Loucy (cell line): ENCODE measurements around the gene TRERF1.

Source experiments
- H2AFZ ChIP-seq: fragments of 200-600 bp; sonication (generic); 2 replicates; pipeline ENCODE4 v1.6.0; 2016; ENCODE audit warnings: antibody characterized with exemption, mild to moderate bottlenecking, low read length, moderate library complexity
- H3F3A ChIP-seq: fragments of 200-600 bp; 2 replicates; pipeline ENCODE4 v1.6.0; 2016; ENCODE audit warnings: antibody characterized with exemption, low read depth, mild to moderate bottlenecking
- H3K27me3 ChIP-seq: fragments of 200-600 bp; sonication (generic); 2 replicates; pipeline ENCODE4 v1.6.1; 2014; ENCODE audit warnings: low read length, mild to moderate bottlenecking; ENCODE audit not compliant: insufficient read depth, poor library complexity, severe bottlenecking
- H3K36me3 ChIP-seq: fragments of 200-600 bp; sonication (generic); 2 replicates; pipeline ENCODE4 v1.6.1; 2016; ENCODE audit warnings: low read length; ENCODE audit not compliant: insufficient read depth
- H3K4me1 ChIP-seq: fragments of 200-600 bp; sonication (generic); 2 replicates; pipeline ENCODE4 v1.5.1; 2014; ENCODE audit warnings: low read length, mild to moderate bottlenecking; ENCODE audit not compliant: insufficient read depth, poor library complexity, severe bottlenecking
- H3K4me2 ChIP-seq: fragments of 200-600 bp; sonication (generic); 2 replicates; pipeline ENCODE4 v1.6.0; 2014; ENCODE audit warnings: antibody characterized with exemption, low read length, low read depth, mild to moderate bottlenecking; ENCODE audit not compliant: poor library complexity, severe bottlenecking
- H3K4me3 ChIP-seq: fragments of 200-600 bp; sonication (generic); 2 replicates; pipeline ENCODE4 v1.5.1; 2014; ENCODE audit warnings: low read length, mild to moderate bottlenecking, mixed read lengths; ENCODE audit not compliant: poor library complexity, severe bottlenecking
- H3K79me2 ChIP-seq: fragments of 200-600 bp; sonication (generic); 2 replicates; pipeline ENCODE4 v1.6.1; 2014; ENCODE audit warnings: low read length; ENCODE audit not compliant: insufficient read depth
- H3K9ac ChIP-seq: fragments of 200-600 bp; sonication (generic); 2 replicates; pipeline ENCODE4 v1.6.0; 2014; ENCODE audit warnings: mild to moderate bottlenecking, low read depth, low read length, moderate library complexity; ENCODE audit not compliant: poor library complexity, severe bottlenecking
- H3K9me2 ChIP-seq: fragments of 200-600 bp; sonication (generic); replicated peaks from 2 replicates; pipeline ENCODE4 v1.6.1; 2016; ENCODE audit warnings: low read depth, low read length, mixed read lengths
- H3K9me3 ChIP-seq: fragments of 200-600 bp; sonication (generic); 2 replicates; pipeline ENCODE4 v1.6.1; 2014; ENCODE audit warnings: mild to moderate bottlenecking, antibody characterized with exemption, low read length, low read depth; ENCODE audit not compliant: insufficient read depth
- H4K20me1 ChIP-seq: fragments of 200-600 bp; sonication (generic); 2 replicates; pipeline ENCODE4 v1.6.0; 2014; ENCODE audit warnings: antibody characterized with exemption, low read length, mild to moderate bottlenecking; ENCODE audit not compliant: insufficient read depth, poor library complexity, severe bottlenecking
- EZH2phosphoT487 ChIP-seq: fragments of 200-600 bp; IDR thresholded peaks from 2 replicates; pipeline ENCODE4 v1.6.1; 2018; ENCODE audit warnings: antibody characterized with exemption, mild to moderate bottlenecking, moderate library complexity, borderline replicate concordance
- TF ChIP-seq, protein P1 (sequence below): fragments of 200-600 bp; sonication (generic); conservative IDR thresholded peaks from 2 replicates; pipeline ENCODE4 v1.5.1; 2014; ENCODE audit warnings: mild to moderate bottlenecking, antibody characterized with exemption, low read length

Gene TRERF1

DNA sequence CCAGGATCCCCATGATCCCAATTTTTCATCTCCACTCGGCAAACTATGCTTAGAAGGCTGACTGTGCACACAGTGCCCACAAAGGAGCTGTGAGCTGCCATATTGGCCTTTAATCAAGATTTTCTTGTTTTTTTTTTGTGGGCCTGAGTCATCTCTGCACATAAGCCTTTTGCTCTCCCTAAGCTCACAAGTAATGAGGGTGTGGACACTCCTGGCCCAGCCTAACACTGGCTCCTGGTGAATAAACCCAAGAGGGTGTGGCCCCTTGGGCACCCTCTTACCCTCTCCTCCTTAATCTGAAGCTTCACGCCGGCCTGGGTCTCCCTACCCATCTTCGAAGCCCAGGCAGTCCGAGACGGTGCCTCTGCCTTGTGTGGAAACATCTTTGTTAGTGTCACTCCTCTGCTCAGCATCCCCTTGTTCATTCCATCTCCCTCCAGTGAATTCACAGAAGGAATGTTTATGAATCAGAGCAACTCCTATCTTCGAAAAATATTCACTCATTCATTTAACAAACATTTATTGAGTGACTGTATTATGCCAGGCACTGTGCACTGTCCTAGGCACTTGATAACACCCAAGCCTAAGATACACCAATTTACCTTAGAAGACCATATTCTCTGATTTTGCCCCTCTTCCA lies 211.9 kb downstream of the TRERF1 start:
- no peaks in the 10 kb centered on the region for H3F3A ChIP-seq
- peaks cover 48% of the 10 kb centered on the region; the same call in 1 of the 2 replicates for H3K36me3 ChIP-seq
- no peaks in the 10 kb centered on the region for H3K9me3 ChIP-seq
- no peaks in the 10 kb centered on the region for H3K27me3 ChIP-seq
- H3K9ac ChIP-seq = no peak overlapping the region
- H2AFZ ChIP-seq = no peak overlapping the region
- no peaks in the 10 kb centered on the region for H3K4me1 ChIP-seq
- no peaks in the 10 kb centered on the region for H4K20me1 ChIP-seq
- TF ChIP-seq EZH2phosphoT487 = no peak
- TF ChIP-seq, protein P1, sequence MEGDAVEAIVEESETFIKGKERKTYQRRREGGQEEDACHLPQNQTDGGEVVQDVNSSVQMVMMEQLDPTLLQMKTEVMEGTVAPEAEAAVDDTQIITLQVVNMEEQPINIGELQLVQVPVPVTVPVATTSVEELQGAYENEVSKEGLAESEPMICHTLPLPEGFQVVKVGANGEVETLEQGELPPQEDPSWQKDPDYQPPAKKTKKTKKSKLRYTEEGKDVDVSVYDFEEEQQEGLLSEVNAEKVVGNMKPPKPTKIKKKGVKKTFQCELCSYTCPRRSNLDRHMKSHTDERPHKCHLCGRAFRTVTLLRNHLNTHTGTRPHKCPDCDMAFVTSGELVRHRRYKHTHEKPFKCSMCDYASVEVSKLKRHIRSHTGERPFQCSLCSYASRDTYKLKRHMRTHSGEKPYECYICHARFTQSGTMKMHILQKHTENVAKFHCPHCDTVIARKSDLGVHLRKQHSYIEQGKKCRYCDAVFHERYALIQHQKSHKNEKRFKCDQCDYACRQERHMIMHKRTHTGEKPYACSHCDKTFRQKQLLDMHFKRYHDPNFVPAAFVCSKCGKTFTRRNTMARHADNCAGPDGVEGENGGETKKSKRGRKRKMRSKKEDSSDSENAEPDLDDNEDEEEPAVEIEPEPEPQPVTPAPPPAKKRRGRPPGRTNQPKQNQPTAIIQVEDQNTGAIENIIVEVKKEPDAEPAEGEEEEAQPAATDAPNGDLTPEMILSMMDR = no peak
- H3K79me2 ChIP-seq = no peaks in the 10 kb centered on the region
- no peak overlapping the region for H3K4me3 ChIP-seq
- H3K9me2 ChIP-seq = no peaks in the 10 kb centered on the region
- H3K4me2 ChIP-seq = no peak overlapping the region

GRCh38 chr6:42239333-42239732 lies 212.4 kb downstream of the TRERF1 start:
- no peak overlapping the region for H3K9ac ChIP-seq
- no peak overlapping the region for H3K4me3 ChIP-seq
- no peaks in the 10 kb centered on the region for H3K79me2 ChIP-seq
- TF ChIP-seq, protein P1 = no peak
- TF ChIP-seq EZH2phosphoT487 = no peak
- no peaks in the 10 kb centered on the region for H3K4me1 ChIP-seq
- H4K20me1 ChIP-seq = no peaks in the 10 kb centered on the region
- no peaks in the 10 kb centered on the region for H3F3A ChIP-seq
- no peak overlapping the region for H2AFZ ChIP-seq
- H3K27me3 ChIP-seq = no peaks in the 10 kb centered on the region
- no peaks in the 10 kb centered on the region for H3K9me2 ChIP-seq
- H3K36me3 ChIP-seq = peaks cover 48% of the 10 kb centered on the region; the same call in 1 of the 2 replicates
- H3K4me2 ChIP-seq = no peak overlapping the region
- H3K9me3 ChIP-seq = no peaks in the 10 kb centered on the region

- no peaks in the 10 kb centered on the region for H3K4me1 ChIP-seq
- TF ChIP-seq, protein P1 = no peak
- TF ChIP-seq EZH2phosphoT487 = no peak
- no peaks in the 10 kb centered on the region for H3K9me2 ChIP-seq
- H3K9me3 ChIP-seq = no peaks in the 10 kb centered on the region
- no peak overlapping the region for H3K4me2 ChIP-seq
- H2AFZ ChIP-seq = no peak overlapping the region
- H3K36me3 ChIP-seq = peaks cover 45% of the 10 kb centered on the region; the same call in 1 of the 2 replicates
- no peaks in the 10 kb centered on the region for H3K79me2 ChIP-seq
- no peaks in the 10 kb centered on the region for H4K20me1 ChIP-seq
- H3K4me3 ChIP-seq = no peak overlapping the region
- no peak overlapping the region for H3K9ac ChIP-seq
- no peaks in the 10 kb centered on the region for H3F3A ChIP-seq
- H3K27me3 ChIP-seq = no peaks in the 10 kb centered on the region
Observed at GRCh38 chr6:42237857-42238256, 213.9 kb downstream of the TRERF1 start.
